ENCODE data around the gene ASTN1. TPM values are rescaled to one million over a fixed set of nuclear protein-coding genes. Genes with fewer than 3 reads are reported as not detected.

Gene ASTN1
- total RNA-seq, 4 donors from 2014 or later, result 1.2 to 2.2 (median 1.6) TPM

DNA sequence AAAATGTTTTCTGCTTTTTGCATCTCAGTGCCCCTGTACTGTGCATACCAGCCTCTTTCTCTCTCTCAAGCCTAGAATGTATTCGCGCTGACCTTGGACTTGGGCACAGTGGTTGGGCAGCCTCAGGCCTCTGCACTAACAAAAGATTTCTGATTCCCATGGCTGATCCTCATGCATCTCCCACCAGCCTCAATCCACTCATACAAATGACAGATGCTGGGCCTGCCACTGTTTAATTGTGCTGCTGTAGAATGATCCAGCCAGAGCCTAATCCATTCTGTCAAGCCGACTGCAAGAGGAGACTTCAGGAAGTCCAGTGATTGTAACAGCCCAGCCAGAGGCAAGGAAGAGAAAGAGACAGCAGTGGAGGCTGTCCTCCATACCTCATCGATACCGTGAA, 180.8 kb downstream of the ASTN1 start:
- no peak for DNase-seq (ENCODE audit: extremely low spot score)
- no peak overlapping the region for H3K4me3 ChIP-seq
- TF ChIP-seq EP300 (IDR thresholded peaks at IDR 0.05) (no peak), POLR2AphosphoS5 (IDR thresholded peaks at IDR 0.05) (no peak), POLR2A (IDR thresholded peaks at IDR 0.05; ENCODE audit: low read depth) (no peak)
- TF ChIP-seq, protein P1, sequence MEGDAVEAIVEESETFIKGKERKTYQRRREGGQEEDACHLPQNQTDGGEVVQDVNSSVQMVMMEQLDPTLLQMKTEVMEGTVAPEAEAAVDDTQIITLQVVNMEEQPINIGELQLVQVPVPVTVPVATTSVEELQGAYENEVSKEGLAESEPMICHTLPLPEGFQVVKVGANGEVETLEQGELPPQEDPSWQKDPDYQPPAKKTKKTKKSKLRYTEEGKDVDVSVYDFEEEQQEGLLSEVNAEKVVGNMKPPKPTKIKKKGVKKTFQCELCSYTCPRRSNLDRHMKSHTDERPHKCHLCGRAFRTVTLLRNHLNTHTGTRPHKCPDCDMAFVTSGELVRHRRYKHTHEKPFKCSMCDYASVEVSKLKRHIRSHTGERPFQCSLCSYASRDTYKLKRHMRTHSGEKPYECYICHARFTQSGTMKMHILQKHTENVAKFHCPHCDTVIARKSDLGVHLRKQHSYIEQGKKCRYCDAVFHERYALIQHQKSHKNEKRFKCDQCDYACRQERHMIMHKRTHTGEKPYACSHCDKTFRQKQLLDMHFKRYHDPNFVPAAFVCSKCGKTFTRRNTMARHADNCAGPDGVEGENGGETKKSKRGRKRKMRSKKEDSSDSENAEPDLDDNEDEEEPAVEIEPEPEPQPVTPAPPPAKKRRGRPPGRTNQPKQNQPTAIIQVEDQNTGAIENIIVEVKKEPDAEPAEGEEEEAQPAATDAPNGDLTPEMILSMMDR (IDR thresholded peaks at IDR 0.05), result no peak
- intact Hi-C loops (cut with DNase I), result no loop called here
- H3K4me1 ChIP-seq, result no peaks in the 10 kb centered on the region
- H3K36me3 ChIP-seq, result no peaks in the 10 kb centered on the region
- no peak overlapping the region for H3K27ac ChIP-seq (replicated peaks in 1 of 4)
- 85% methylated on average over 5 of the region's 5 CpGs for WGBS
- no peaks in the 10 kb centered on the region for H3K9me3 ChIP-seq
- no peaks in the 10 kb centered on the region for H3K27me3 ChIP-seq

- no peak for TF ChIP-seq POLR2AphosphoS5 (IDR thresholded peaks at IDR 0.05)
- intact Hi-C loops (cut with DNase I), result no loop called here
- 88% methylated on average over 7 of the region's 7 CpGs for WGBS
- Histone ChIP-seq H3K27ac (replicated peaks in 1 of 4) (no peak overlapping the region), H3K4me3 (no peak overlapping the region), H3K36me3 (no peaks in the 10 kb centered on the region), H3K4me1 (no peaks in the 10 kb centered on the region), H3K27me3 (no peaks in the 10 kb centered on the region), H3K9me3 (no peaks in the 10 kb centered on the region)
- DNase-seq (ENCODE audit: extremely low spot score), result no peak
Measured at GRCh38 chr1:176976771-176977170, 187.7 kb downstream of the ASTN1 start.

DNA sequence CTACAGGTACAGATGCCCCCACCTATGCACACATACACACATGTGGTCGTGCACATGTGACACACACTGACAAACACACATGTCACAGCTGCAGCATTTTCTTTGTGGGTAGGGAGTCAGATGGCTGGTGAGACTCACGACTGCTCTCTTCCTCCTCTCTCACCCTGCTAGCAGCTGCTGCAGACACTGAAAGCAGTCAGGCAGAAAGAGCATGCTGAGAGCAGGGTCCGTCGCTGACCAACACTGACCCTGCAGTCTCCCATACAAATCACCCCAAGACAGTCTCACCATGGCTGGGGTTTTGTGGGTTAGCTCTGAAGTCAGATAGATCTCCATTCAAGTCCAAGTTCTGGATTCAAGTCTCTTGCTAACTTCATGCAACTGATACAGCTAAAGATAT, 188.3 kb downstream of the ASTN1 start:
- Histone ChIP-seq H3K27me3 (no peaks in the 10 kb centered on the region), H3K9me3 (no peaks in the 10 kb centered on the region), H3K4me1 (no peaks in the 10 kb centered on the region), H3K27ac (replicated peaks in 1 of 4) (no peak overlapping the region), H3K4me3 (no peak overlapping the region), H3K36me3 (no peaks in the 10 kb centered on the region)
- TF ChIP-seq EP300 (IDR thresholded peaks at IDR 0.05) (no peak), POLR2AphosphoS5 (IDR thresholded peaks at IDR 0.05) (no peak), POLR2A (IDR thresholded peaks at IDR 0.05; ENCODE audit: low read depth) (no peak)
- TF ChIP-seq, protein P1 (IDR thresholded peaks at IDR 0.05), result no peak
- intact Hi-C loops (cut with DNase I), result no loop called here
- no peak for DNase-seq (ENCODE audit: extremely low spot score)
- 73% methylated on average over 4 of the region's 4 CpGs for WGBS

GRCh38 chr1:176964687-176965086, 199.8 kb downstream of the ASTN1 start:
- intact Hi-C loops (cut with DNase I), result no loop called here
- H3K4me3 ChIP-seq, result no peak overlapping the region
- H3K27me3 ChIP-seq, result no peaks in the 10 kb centered on the region
- H3K4me1 ChIP-seq, result no peaks in the 10 kb centered on the region
- TF ChIP-seq POLR2AphosphoS5 (IDR thresholded peaks at IDR 0.05), result no peak
- TF ChIP-seq EP300 (IDR thresholded peaks at IDR 0.05), result no peak
- TF ChIP-seq, protein P1 (IDR thresholded peaks at IDR 0.05), result no peak
- TF ChIP-seq POLR2A (IDR thresholded peaks at IDR 0.05; ENCODE audit: low read depth), result no peak
- H3K36me3 ChIP-seq, result no peaks in the 10 kb centered on the region
- no peak overlapping the region for H3K27ac ChIP-seq (replicated peaks in 1 of 4)
- H3K9me3 ChIP-seq, result no peaks in the 10 kb centered on the region
- WGBS, result 97% methylated on average over 2 of the region's 2 CpGs
- no peak for DNase-seq (ENCODE audit: extremely low spot score)

DNA sequence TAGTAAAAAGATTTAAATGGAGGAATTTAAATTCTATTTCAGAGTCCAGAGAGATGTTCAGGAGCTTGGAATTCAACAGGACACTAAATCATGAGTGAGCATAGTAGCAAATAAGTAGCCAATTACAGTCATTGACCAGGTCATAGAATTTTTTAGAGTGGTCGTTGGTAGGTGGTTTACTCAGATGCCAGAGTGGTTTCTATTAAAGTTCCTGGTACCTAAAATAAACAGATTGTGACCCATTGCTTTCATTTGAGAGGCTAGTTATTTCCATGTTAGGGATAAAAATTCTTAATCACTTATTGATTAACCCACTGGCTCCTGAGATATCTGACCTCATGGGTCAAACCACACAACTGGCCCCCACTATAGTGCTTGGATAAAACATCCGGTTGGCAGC, 201.3 kb downstream of the ASTN1 start:
- H3K27ac ChIP-seq (replicated peaks in 1 of 4), result no peak overlapping the region
- H3K9me3 ChIP-seq, result no peaks in the 10 kb centered on the region
- no peaks in the 10 kb centered on the region for H3K36me3 ChIP-seq
- no peak overlapping the region for H3K4me3 ChIP-seq
- 79% methylated on average over 2 of the region's 2 CpGs for WGBS
- H3K4me1 ChIP-seq, result no peaks in the 10 kb centered on the region
- no peak for TF ChIP-seq POLR2AphosphoS5 (IDR thresholded peaks at IDR 0.05)
- TF ChIP-seq, protein P1 (IDR thresholded peaks at IDR 0.05), result no peak
- no peak for TF ChIP-seq POLR2A (IDR thresholded peaks at IDR 0.05; ENCODE audit: low read depth)
- TF ChIP-seq EP300 (IDR thresholded peaks at IDR 0.05), result no peak
- H3K27me3 ChIP-seq, result no peaks in the 10 kb centered on the region
- intact Hi-C loops (cut with DNase I), result no loop called here
- no peak for DNase-seq (ENCODE audit: extremely low spot score)
